ENCODE results near the gene RFLNA. TPM values are rescaled to one million over a fixed set of nuclear protein-coding genes. Genes with fewer than 3 reads are reported as not detected.
A peak's percentile ranks its signal among the peaks of the same experiment; 100 is the strongest.

Gene RFLNA
- total and polyA plus RNA-seq, 11 donors = 0.06 to 0.63 (median 0.22) TPM; not detected in 5

DNA sequence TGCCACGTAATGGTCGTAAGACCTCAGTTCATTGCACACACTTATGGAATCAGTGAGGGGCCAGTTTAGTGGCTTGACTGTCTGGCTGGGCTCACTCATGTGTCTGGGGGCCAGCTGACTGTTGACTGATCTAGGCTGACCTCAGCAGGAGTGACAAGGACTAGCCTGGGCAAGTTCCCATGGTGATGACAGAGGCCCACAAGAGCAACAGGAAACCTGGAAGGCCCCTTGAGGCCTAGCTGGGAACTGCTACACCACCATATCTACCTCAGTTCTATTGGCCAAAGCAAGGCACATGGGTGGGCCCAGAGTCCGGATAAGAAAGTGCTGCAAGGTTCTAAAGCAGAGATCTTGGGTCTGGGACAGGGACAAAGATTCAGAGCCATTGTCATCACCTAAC is 21.3 kb upstream of the RFLNA start:
- Histone ChIP-seq H3K27ac (no peak overlapping the region), H3K9me3 (peaks cover 0 to 4% (median 0%) of the 10 kb centered on the region in 12 donors), H3K4me1 (peaks cover 0 to 7% (median 0%) of the 10 kb centered on the region in 12 donors), H3K27me3 (peaks cover 0 to 10% (median 4%) of the 10 kb centered on the region in 9 donors), H3K4me3 (no peak overlapping the region), H3K36me3 (no peaks in the 10 kb centered on the region)
- ATAC-seq = peak in 2 of 4 donors; percentile 33 to 45
- intact Hi-C loops (cut with DNase I) = no loop called here
- no peak for DNase-seq
- 89 to 94% (median 90%) methylated on average over 3 of the region's 3 CpGs for WGBS, 4 donors
- TF ChIP-seq POLR2A (IDR thresholded peaks at IDR 0.05) = no peak
- TF ChIP-seq, protein P1, sequence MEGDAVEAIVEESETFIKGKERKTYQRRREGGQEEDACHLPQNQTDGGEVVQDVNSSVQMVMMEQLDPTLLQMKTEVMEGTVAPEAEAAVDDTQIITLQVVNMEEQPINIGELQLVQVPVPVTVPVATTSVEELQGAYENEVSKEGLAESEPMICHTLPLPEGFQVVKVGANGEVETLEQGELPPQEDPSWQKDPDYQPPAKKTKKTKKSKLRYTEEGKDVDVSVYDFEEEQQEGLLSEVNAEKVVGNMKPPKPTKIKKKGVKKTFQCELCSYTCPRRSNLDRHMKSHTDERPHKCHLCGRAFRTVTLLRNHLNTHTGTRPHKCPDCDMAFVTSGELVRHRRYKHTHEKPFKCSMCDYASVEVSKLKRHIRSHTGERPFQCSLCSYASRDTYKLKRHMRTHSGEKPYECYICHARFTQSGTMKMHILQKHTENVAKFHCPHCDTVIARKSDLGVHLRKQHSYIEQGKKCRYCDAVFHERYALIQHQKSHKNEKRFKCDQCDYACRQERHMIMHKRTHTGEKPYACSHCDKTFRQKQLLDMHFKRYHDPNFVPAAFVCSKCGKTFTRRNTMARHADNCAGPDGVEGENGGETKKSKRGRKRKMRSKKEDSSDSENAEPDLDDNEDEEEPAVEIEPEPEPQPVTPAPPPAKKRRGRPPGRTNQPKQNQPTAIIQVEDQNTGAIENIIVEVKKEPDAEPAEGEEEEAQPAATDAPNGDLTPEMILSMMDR (IDR thresholded peaks at IDR 0.05) = peak in 4 of 12 donors; percentile 11 to 22 (median 16)

DNA sequence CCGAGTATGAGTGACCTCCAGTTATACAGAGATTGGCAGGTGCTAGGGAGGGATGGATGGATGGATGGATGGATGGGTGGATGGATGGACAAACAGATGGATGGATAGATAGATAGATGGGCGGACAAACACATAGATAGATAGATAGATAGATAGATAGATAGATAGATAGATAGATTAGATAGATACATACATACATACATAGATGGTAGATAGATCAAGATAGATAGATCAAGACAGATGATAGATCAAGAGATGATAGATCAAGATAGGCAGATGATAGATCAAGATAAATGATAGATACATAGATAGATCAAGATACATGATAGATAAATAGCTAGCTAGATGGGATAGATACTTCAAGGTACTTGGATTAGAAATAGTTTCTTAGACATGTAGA is 18.6 kb upstream of the RFLNA start:
- Histone ChIP-seq H3K27ac (no peak overlapping the region), H3K4me1 (peaks cover 0 to 12% (median 0%) of the 10 kb centered on the region in 12 donors), H3K36me3 (no peaks in the 10 kb centered on the region), H3K9me3 (peaks cover 0 to 4% (median 0%) of the 10 kb centered on the region in 12 donors), H3K4me3 (no peak overlapping the region), H3K27me3 (peaks cover 0 to 26% (median 6%) of the 10 kb centered on the region in 9 donors)
- DNase-seq (no peak), ATAC-seq (no peak)
- TF ChIP-seq, protein P1 (IDR thresholded peaks at IDR 0.05) = no peak
- no peak for TF ChIP-seq POLR2A (IDR thresholded peaks at IDR 0.05)
- intact Hi-C loops (cut with DNase I) = no loop called here
- WGBS, 4 donors = 92 to 97% (median 96%) methylated on average over 2 of the region's 2 CpGs

DNA sequence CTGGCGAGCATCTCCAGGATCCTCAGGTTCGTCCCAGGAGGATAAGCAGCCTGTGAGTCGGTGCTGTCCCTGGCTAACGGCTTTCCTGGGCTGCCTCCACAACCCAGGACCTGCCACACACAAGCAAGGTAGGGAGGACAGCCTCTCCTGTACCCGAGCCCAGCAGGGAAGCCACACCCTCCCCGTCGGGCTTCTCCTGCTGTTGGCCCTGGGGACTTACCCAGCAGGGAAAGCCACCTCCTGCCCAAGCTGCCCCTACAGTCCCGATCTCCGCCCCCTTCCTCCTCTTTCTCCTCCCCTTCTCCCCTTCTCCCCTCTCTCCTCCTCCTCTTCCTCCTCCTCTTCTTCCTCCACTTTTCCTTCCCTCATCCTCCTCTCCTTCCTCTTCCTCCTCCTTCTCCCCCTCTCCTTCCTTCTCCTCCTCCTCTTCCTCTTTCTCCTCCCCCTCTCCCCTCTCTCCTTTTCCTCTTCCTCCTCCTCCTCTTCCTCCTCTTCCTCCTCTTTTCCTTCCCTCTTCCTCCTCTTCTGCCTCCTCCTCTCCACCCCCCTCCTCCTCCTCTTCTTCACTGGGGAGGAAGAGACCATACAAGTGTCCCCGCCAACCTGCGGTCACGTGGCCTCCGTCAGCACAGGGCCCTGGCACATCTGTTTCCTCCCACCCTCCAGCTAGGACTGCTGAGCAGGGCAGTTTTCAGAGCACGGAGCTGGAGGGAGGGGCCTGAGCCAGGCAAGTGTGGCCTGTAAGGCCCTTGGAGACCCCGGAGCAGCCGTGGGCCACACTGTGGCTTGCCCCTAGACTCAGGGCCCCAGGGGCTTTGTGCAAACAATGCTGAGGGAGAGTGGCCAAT is 17.3 kb upstream of the RFLNA start:
- no peak for ATAC-seq
- 49 to 52% (median 50%) methylated on average over 16 of the region's 16 CpGs for WGBS, 4 donors
- TF ChIP-seq, protein P1 (IDR thresholded peaks at IDR 0.05) = no peak
- TF ChIP-seq POLR2A (IDR thresholded peaks at IDR 0.05) = no peak
- Histone ChIP-seq H3K4me1 (peaks cover 0 to 12% (median 0%) of the 10 kb centered on the region in 12 donors), H3K9me3 (peaks cover 0 to 6% (median 0%) of the 10 kb centered on the region in 12 donors), H3K4me3 (no peak overlapping the region), H3K36me3 (no peaks in the 10 kb centered on the region), H3K27me3 (peaks cover 0 to 26% (median 6%) of the 10 kb centered on the region in 9 donors), H3K27ac (no peak overlapping the region)
- no peak for DNase-seq
- intact Hi-C loops (cut with DNase I) = no loop called here

DNA sequence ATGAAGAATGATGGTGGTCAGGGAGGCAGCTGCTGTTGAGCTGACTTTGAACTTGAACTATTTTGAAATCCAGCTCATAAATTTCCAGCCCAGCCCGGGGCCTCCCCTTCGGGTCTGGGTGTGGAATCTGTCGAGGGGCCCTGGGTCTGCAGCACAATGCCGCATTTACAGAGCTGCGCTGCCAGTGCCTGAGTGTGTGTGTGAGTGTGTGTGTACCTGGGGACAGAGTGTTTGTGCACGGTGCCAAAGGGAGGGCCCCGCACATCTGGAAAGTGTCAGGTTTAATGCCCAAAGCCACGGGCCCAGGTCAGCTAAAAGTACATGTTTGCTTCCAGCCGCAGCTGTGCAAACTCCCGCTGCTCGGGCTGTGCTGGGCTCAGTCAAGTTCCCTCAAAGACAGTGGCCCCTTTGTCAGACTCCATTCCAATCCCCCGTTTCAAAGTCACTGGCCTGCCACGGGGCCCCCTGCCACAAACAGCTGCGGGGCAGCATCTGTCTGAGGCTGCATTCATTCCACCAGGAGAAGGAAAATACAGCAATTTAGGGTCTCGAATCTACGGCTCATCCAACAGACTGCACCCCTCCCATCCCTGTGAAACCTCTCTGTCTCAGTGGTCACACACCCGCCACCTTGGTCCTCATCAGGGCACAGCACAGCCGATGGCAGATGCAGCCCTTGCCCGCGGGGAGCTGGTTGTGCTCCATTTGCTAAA is 16.3 kb upstream of the RFLNA start:
- Histone ChIP-seq H3K27ac (no peak overlapping the region), H3K27me3 (peaks cover 0 to 26% (median 6%) of the 10 kb centered on the region in 9 donors), H3K36me3 (no peaks in the 10 kb centered on the region), H3K9me3 (peaks cover 0 to 6% (median 0%) of the 10 kb centered on the region in 12 donors), H3K4me3 (no peak overlapping the region), H3K4me1 (peaks cover 0 to 12% (median 0%) of the 10 kb centered on the region in 12 donors)
- no peak for DNase-seq
- no peak for TF ChIP-seq POLR2A (IDR thresholded peaks at IDR 0.05)
- TF ChIP-seq, protein P1 (IDR thresholded peaks at IDR 0.05) = no peak
- WGBS, 4 donors = 80 to 87% (median 83%) methylated on average over 18 to 20 of the region's 20 CpGs
- intact Hi-C loops (cut with DNase I) = no loop called here
- ATAC-seq = no peak
